ENCODE results near the gene DCAF10. TPM values are rescaled to one million over a fixed set of nuclear protein-coding genes. Genes with fewer than 3 reads are reported as not detected.

DCAF10 gene
- total RNA-seq, 1 experiment from 2014 or later, result 22.6 TPM

GRCh38 chr9:37839496-37840461, 39.2 kb downstream of the DCAF10 start:
- Histone ChIP-seq H3K27ac (peak overlapping the region; percentile 39; the same call in 1 of the 2 replicates), H3F3A (ENCODE audit: insufficient read depth, low read depth) (no peaks in the 10 kb centered on the region), H3K9me2 (ENCODE audit: insufficient read depth) (no peaks in the 10 kb centered on the region), H3K4me1 (replicated peaks; ENCODE audit: insufficient read depth) (peaks cover 5% of the 10 kb centered on the region; the same call in 1 of the 2 replicates), H3K79me2 (ENCODE audit: low read depth) (0 out of 2 replicates have a peak, but pooled peaks cover 6% of the 10 kb centered on the region), H4K20me1 (ENCODE audit: insufficient read depth) (no peaks in the 10 kb centered on the region), H3K27me3 (ENCODE audit: insufficient read depth, low read depth) (no peaks in the 10 kb centered on the region), H2AFZ (no peak overlapping the region), H3K9me3 (ENCODE audit: insufficient read depth, low read depth) (no peaks in the 10 kb centered on the region), H3K4me2 (no peak overlapping the region), H3K4me3 (no peak overlapping the region), H3K36me3 (ENCODE audit: low read depth) (no peaks in the 10 kb centered on the region)
- no peak for DNase-seq
- ChIA-PET POLR2A (ENCODE audit: unreplicated experiment) (no interaction called here), CTCF (interaction anchor here (0.6 kb wide), 1 partner anchor 710 kb away, joined by 16 read pairs; no protein-coding TSS in a partner anchor)
- intact Hi-C loops (cut with micrococcal nuclease; ENCODE audit: unreplicated experiment), result no loop called here
- TF ChIP-seq CTCF (conservative IDR thresholded peaks at IDR 0.05) (no peak), EZH2 (IDR thresholded peaks at IDR 0.05; ENCODE audit: low read depth) (no peak)
- no TSS peak for BruUV-seq (replicated peaks)

- BruUV-seq (replicated peaks), result no TSS peak
- peak; percentile 14 to 36 for DNase-seq
- Histone ChIP-seq H2AFZ (no peak overlapping the region), H3K79me2 (ENCODE audit: low read depth) (0 out of 2 replicates have a peak, but pooled peaks cover 6% of the 10 kb centered on the region), H3K9me3 (ENCODE audit: insufficient read depth, low read depth) (no peaks in the 10 kb centered on the region), H3K36me3 (ENCODE audit: low read depth) (no peaks in the 10 kb centered on the region), H3K9me2 (ENCODE audit: insufficient read depth) (no peaks in the 10 kb centered on the region), H3K4me2 (no peak overlapping the region), H3K4me1 (replicated peaks; ENCODE audit: insufficient read depth) (peaks cover 5% of the 10 kb centered on the region; the same call in 1 of the 2 replicates), H3K4me3 (no peak overlapping the region), H3K27ac (no peak overlapping the region), H4K20me1 (ENCODE audit: insufficient read depth) (no peaks in the 10 kb centered on the region), H3F3A (ENCODE audit: insufficient read depth, low read depth) (no peaks in the 10 kb centered on the region), H3K27me3 (ENCODE audit: insufficient read depth, low read depth) (no peaks in the 10 kb centered on the region)
- intact Hi-C loops (cut with micrococcal nuclease; ENCODE audit: unreplicated experiment), result no loop called here
- CTCF ChIA-PET, result interaction anchor here (0.6 kb wide), 1 partner anchor 711 kb away, joined by 16 read pairs; no protein-coding TSS in a partner anchor
- TF ChIP-seq CTCF (conservative IDR thresholded peaks at IDR 0.05) (no peak), EZH2 (IDR thresholded peaks at IDR 0.05; ENCODE audit: low read depth) (no peak)
- POLR2A ChIA-PET (ENCODE audit: unreplicated experiment), result no interaction called here
Measured at GRCh38 chr9:37840560-37841194, 40.1 kb downstream of the DCAF10 start.

GRCh38 chr9:37852222-37852621, 51.6 kb downstream of the DCAF10 start:
- intact Hi-C loops (cut with micrococcal nuclease; ENCODE audit: unreplicated experiment), result no loop called here
- Histone ChIP-seq H3K9me2 (ENCODE audit: insufficient read depth) (no peaks in the 10 kb centered on the region), H3K4me3 (no peak overlapping the region), H3K9me3 (ENCODE audit: insufficient read depth, low read depth) (no peaks in the 10 kb centered on the region), H3K4me1 (replicated peaks; ENCODE audit: insufficient read depth) (no peaks in the 10 kb centered on the region), H3K4me2 (no peak overlapping the region), H3F3A (ENCODE audit: insufficient read depth, low read depth) (no peaks in the 10 kb centered on the region), H3K79me2 (ENCODE audit: low read depth) (no peaks in the 10 kb centered on the region), H3K27me3 (ENCODE audit: insufficient read depth, low read depth) (no peaks in the 10 kb centered on the region), H4K20me1 (ENCODE audit: insufficient read depth) (no peaks in the 10 kb centered on the region), H3K36me3 (ENCODE audit: low read depth) (no peaks in the 10 kb centered on the region), H3K27ac (no peak overlapping the region), H2AFZ (no peak overlapping the region)
- CTCF ChIA-PET, result no interaction called here
- DNase-seq, result no peak
- TF ChIP-seq EZH2 (IDR thresholded peaks at IDR 0.05; ENCODE audit: low read depth), result no peak
- TF ChIP-seq CTCF (conservative IDR thresholded peaks at IDR 0.05), result no peak
- no TSS peak for BruUV-seq (replicated peaks)
- POLR2A ChIA-PET (ENCODE audit: unreplicated experiment), result no interaction called here
